Adrenal gland (tissue), 5 donors: Measurements from ENCODE around the gene B9D1.

Source experiments
- POLR2A ChIP-seq, 2 donors: fragments of 450-650 bp; IDR thresholded peaks; one replicate each; pipeline ENCODE4 v1.6.1; 2017; ENCODE audit warnings: antibody characterized with exemption in 2 of 2, mild to moderate bottlenecking in 2 of 2, moderate library complexity in 1 of 2
- TF ChIP-seq, protein P1 (sequence below), 6 experiments: fragments of 450-650 bp in 4 of 6; fragments of 200-600 bp in 2 of 6; sonication (generic) in 1 of 6; IDR thresholded peaks; 1 replicate in 5 of 6; 2 replicates in 1 of 6; pipeline versions ENCODE4 v1.5.1 to v1.8.0; 2016 to 2021; ENCODE audit warnings: antibody characterized with exemption in 6 of 6, mild to moderate bottlenecking in 2 of 6, moderate library complexity in 1 of 6
- donor health status: DM: no; HTN: no; CAD: no.

- TF ChIP-seq, protein P1, sequence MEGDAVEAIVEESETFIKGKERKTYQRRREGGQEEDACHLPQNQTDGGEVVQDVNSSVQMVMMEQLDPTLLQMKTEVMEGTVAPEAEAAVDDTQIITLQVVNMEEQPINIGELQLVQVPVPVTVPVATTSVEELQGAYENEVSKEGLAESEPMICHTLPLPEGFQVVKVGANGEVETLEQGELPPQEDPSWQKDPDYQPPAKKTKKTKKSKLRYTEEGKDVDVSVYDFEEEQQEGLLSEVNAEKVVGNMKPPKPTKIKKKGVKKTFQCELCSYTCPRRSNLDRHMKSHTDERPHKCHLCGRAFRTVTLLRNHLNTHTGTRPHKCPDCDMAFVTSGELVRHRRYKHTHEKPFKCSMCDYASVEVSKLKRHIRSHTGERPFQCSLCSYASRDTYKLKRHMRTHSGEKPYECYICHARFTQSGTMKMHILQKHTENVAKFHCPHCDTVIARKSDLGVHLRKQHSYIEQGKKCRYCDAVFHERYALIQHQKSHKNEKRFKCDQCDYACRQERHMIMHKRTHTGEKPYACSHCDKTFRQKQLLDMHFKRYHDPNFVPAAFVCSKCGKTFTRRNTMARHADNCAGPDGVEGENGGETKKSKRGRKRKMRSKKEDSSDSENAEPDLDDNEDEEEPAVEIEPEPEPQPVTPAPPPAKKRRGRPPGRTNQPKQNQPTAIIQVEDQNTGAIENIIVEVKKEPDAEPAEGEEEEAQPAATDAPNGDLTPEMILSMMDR (IDR thresholded peaks at IDR 0.05) = no peak
- TF ChIP-seq POLR2A (IDR thresholded peaks at IDR 0.05) = no peak
Measured at GRCh38 chr17:19381741-19382444, 19.4 kb upstream of the B9D1 start.
